CD14-positive monocyte (primary cell): Measurements from ENCODE around the gene MGME1. TPM values are rescaled to one million over a fixed set of nuclear protein-coding genes. Genes with fewer than 3 reads are reported as not detected.

Source experiments
- DNase-seq, 3 donors: peaks; one replicate each; pipeline ENCODE4 v3.0.0-alpha.2; 2011 to 2022
- H2AFZ ChIP-seq: 2 replicates; pipeline ENCODE4 v1.6.0; 2012; ENCODE audit warnings: mild to moderate bottlenecking, low read depth, low read length, inconsistent platforms; ENCODE audit not compliant: insufficient read depth, poor library complexity, severe bottlenecking
- H3K27ac ChIP-seq, 2 donors: 1 replicate in 1 of 2; 2 replicates in 1 of 2; pipeline ENCODE4 v1.5.1; 2012 to 2013; ENCODE audit warnings: low read length in 2 of 2, control low read depth in 1 of 2, inconsistent platforms in 1 of 2, low read depth in 1 of 2, mild to moderate bottlenecking in 1 of 2
- H3K27me3 ChIP-seq, 2 donors: one replicate each; pipeline versions ENCODE4 v1.6.0 to v1.6.1; 2011 to 2013; ENCODE audit warnings: low read length in 2 of 2; ENCODE audit not compliant: control insufficient read depth in 2 of 2, insufficient read depth in 2 of 2
- H3K36me3 ChIP-seq, 2 donors: replicated peaks in 1 of 2; 1 replicate in 1 of 2; 2 replicates in 1 of 2; pipeline versions ENCODE4 v1.5.1 to v1.6.1; 2012 to 2013; ENCODE audit warnings: low read length in 2 of 2, control low read depth in 1 of 2, inconsistent platforms in 1 of 2, mild to moderate bottlenecking in 1 of 2; ENCODE audit not compliant: insufficient read depth in 2 of 2, control insufficient read depth in 1 of 2
- H3K4me1 ChIP-seq, 2 donors: 1 replicate in 1 of 2; 2 replicates in 1 of 2; pipeline versions ENCODE4 v1.5.1 to v1.6.1; 2012 to 2013; ENCODE audit warnings: low read length in 2 of 2, control low read depth in 1 of 2, inconsistent platforms in 1 of 2, mild to moderate bottlenecking in 1 of 2, moderate library complexity in 1 of 2; ENCODE audit not compliant: insufficient read depth in 2 of 2, control insufficient read depth in 1 of 2
- H3K4me2 ChIP-seq: replicated peaks from 2 replicates; pipeline ENCODE3; 2012; ENCODE audit warnings: low read length, moderate library complexity, mild to moderate bottlenecking; ENCODE audit not compliant: poor library complexity, severe bottlenecking; ENCODE audit errors: extremely low read depth
- H3K4me3 ChIP-seq, 3 experiments: fragments of 200-600 bp in 1 of 3; sonication (generic) in 1 of 3; replicated peaks in 1 of 3; 1 replicate in 2 of 3; 2 replicates in 1 of 3; pipeline ENCODE4 v1.5.1; 2011 to 2013; ENCODE audit warnings: low read length in 3 of 3, mild to moderate bottlenecking in 3 of 3, control low read depth in 2 of 3, low read depth in 2 of 3, inconsistent platforms in 1 of 3, moderate library complexity in 1 of 3
- H3K79me2 ChIP-seq: 2 replicates; pipeline ENCODE4 v1.6.0; 2012; ENCODE audit warnings: mild to moderate bottlenecking, control low read depth, inconsistent platforms, low read length, moderate library complexity; ENCODE audit not compliant: insufficient read depth
- H3K9ac ChIP-seq: 2 replicates; pipeline ENCODE4 v1.6.0; 2017; ENCODE audit warnings: low read length, mild to moderate bottlenecking; ENCODE audit not compliant: insufficient read depth, poor library complexity, severe bottlenecking
- H3K9me3 ChIP-seq, 2 donors: replicated peaks in 1 of 2; 1 replicate in 1 of 2; 2 replicates in 1 of 2; pipeline versions ENCODE4 v1.5.1 to v1.6.1; 2012 to 2013; ENCODE audit warnings: low read length in 2 of 2, control low read depth in 1 of 2; ENCODE audit not compliant: control insufficient read depth in 1 of 2, insufficient read depth in 1 of 2
- H4K20me1 ChIP-seq: 2 replicates; pipeline ENCODE4 v1.6.0; 2012; ENCODE audit warnings: mild to moderate bottlenecking, low read length, control low read depth, moderate library complexity; ENCODE audit not compliant: insufficient read depth
- H3K27ac Mint-ChIP-seq, 7 donors: one replicate each; pipeline ENCODE4 v1.8.0; 2020; ENCODE audit warnings: mild to moderate bottlenecking in 7 of 7, mixed read lengths in 7 of 7, moderate library complexity in 6 of 7, inconsistent platforms in 2 of 7
- H3K27me3 Mint-ChIP-seq, 3 donors: one replicate each; pipeline ENCODE4 v1.8.0; 2021 to 2022; ENCODE audit warnings: low read depth in 3 of 3, mild to moderate bottlenecking in 3 of 3, mixed read lengths in 3 of 3, moderate library complexity in 3 of 3, inconsistent platforms in 1 of 3
- H3K36me3 Mint-ChIP-seq, 2 donors: one replicate each; pipeline ENCODE4 v1.8.0; 2020; ENCODE audit warnings: mixed read lengths in 2 of 2, inconsistent platforms in 1 of 2, mild to moderate bottlenecking in 1 of 2
- H3K4me1 Mint-ChIP-seq: one replicate; pipeline ENCODE4 v1.8.0; 2020; ENCODE audit warnings: mild to moderate bottlenecking, mixed read lengths
- H3K4me3 Mint-ChIP-seq, 2 donors: one replicate each; pipeline ENCODE4 v1.8.0; 2020; ENCODE audit warnings: mild to moderate bottlenecking in 2 of 2, mixed read lengths in 2 of 2, moderate library complexity in 1 of 2
- H3K9me3 Mint-ChIP-seq, 7 donors: one replicate each; pipeline ENCODE4 v1.8.0; 2020 to 2022; ENCODE audit warnings: mixed read lengths in 7 of 7, mild to moderate bottlenecking in 6 of 7, moderate library complexity in 6 of 7, inconsistent platforms in 2 of 7
- CTCF ChIP-seq: fragments of 200-600 bp; IDR thresholded peaks from one replicate; pipeline ENCODE4 v1.8.0; 2022; ENCODE audit warnings: antibody characterized with exemption, mild to moderate bottlenecking
- WGBS: methylation state at CpG from one replicate; pipeline ENCODE4 v1.1.5; 2013; ENCODE audit warnings: missing lambda C conversion rate; ENCODE audit not compliant: insufficient coverage; 5-methylcytosine and 5-hydroxymethylcytosine counted together
- intact Hi-C, 2 donors: fragments of 100-400 bp; cut with micrococcal nuclease; formaldehyde crosslinking; loops; one replicate each; pipeline versions ENCODE4 v1.15.0 to v1.15.1; 2023
- polyA plus RNA-seq, 3 donors: library from polyadenylated mRNA; depleted of rRNA in 1 of 3; unstranded in 2 of 3; stranded (reverse) in 1 of 3; fragments of 300-500 nt in 2 of 3; fragments of >200 nt in 1 of 3; fragmentation: Illumina TruSeq in 2 of 3; gene quantifications; 1 replicate in 2 of 3; 2 replicates in 1 of 3; pipeline ENCODE4 v1.2.3, GENCODE V29; 2012 to 2021

The MGME1 gene
- polyA plus RNA-seq, 3 donors: 2.5 to 20.1 (median 13.4) TPM

- DNase-seq: no peak
- H3K4me3 ChIP-seq: no peak overlapping the region
- H3K4me2 ChIP-seq: no peak overlapping the region
- Mint-ChIP-seq H3K27ac (peak overlapping the region in 1 of 7 donors; percentile 49), H3K27me3 (peaks cover 0 to 2% (median 2%) of the 10 kb centered on the region in 3 donors), H3K4me1 (peaks cover 4% of the 10 kb centered on the region), H3K9me3 (peaks cover 0 to 4% (median 0%) of the 10 kb centered on the region in 7 donors), H3K36me3 (no peaks in the 10 kb centered on the region), H3K4me3 (no peak overlapping the region)
- no peak overlapping the region for H2AFZ ChIP-seq
- intact Hi-C loops: loop anchor here in 1 of 2 donors (10.0 kb wide), 1 partner anchor 430 kb away; no protein-coding TSS in a partner anchor
- 97% methylated on average over 14 of the region's 16 CpGs for WGBS
- TF ChIP-seq CTCF: no peak
- no peaks in the 10 kb centered on the region for H3K36me3 ChIP-seq
- H3K9ac ChIP-seq: no peak overlapping the region
- no peaks in the 10 kb centered on the region for H3K79me2 ChIP-seq
- H3K27me3 ChIP-seq: no peaks in the 10 kb centered on the region
- no peaks in the 10 kb centered on the region for H4K20me1 ChIP-seq
- peaks cover 0 to 5% of the 10 kb centered on the region in 2 donors for H3K9me3 ChIP-seq
- no peak overlapping the region for H3K27ac ChIP-seq
- H3K4me1 ChIP-seq: peaks cover 2 to 4% of the 10 kb centered on the region in 2 donors
These were observed 34.5 kb upstream of the MGME1 start for GRCh38 chr20:17934141-17934862.

- H2AFZ ChIP-seq: no peak overlapping the region
- no CpG with 5 or more reads among the region's 3 CpGs for WGBS
- no peaks in the 10 kb centered on the region for H3K27me3 ChIP-seq
- peaks cover 0 to 5% of the 10 kb centered on the region in 2 donors for H3K9me3 ChIP-seq
- intact Hi-C loops: loop anchor here in 1 of 2 donors (10.0 kb wide), 1 partner anchor 430 kb away; no protein-coding TSS in a partner anchor
- H3K4me3 Mint-ChIP-seq: no peak overlapping the region
- no peaks in the 10 kb centered on the region for H3K36me3 Mint-ChIP-seq
- peaks cover 12% of the 10 kb centered on the region for H3K4me1 Mint-ChIP-seq
- no peak overlapping the region for H3K27ac ChIP-seq
- DNase-seq: no peak
- no peak for TF ChIP-seq CTCF
- H3K27ac Mint-ChIP-seq: peak overlapping the region in 1 of 7 donors; percentile 13
- no peak overlapping the region for H3K9ac ChIP-seq
- H3K4me1 ChIP-seq: peaks cover 6 to 7% of the 10 kb centered on the region in 2 donors
- no peak overlapping the region for H3K4me2 ChIP-seq
- peaks cover 7% of the 10 kb centered on the region for H4K20me1 ChIP-seq
- peaks cover 0 to 4% (median 0%) of the 10 kb centered on the region in 7 donors for H3K9me3 Mint-ChIP-seq
- H3K27me3 Mint-ChIP-seq: peaks cover 0 to 2% (median 2%) of the 10 kb centered on the region in 3 donors
- H3K79me2 ChIP-seq: no peaks in the 10 kb centered on the region
- H3K36me3 ChIP-seq: peaks cover 0 to 3% of the 10 kb centered on the region in 2 donors
- no peak overlapping the region for H3K4me3 ChIP-seq
These were observed 33.6 kb upstream of the MGME1 start for GRCh38 chr20:17935186-17935585.
